ENCODE data around the gene LCMT1. TPM values are rescaled to one million over a fixed set of nuclear protein-coding genes. Genes with fewer than 3 reads are reported as not detected.

The LCMT1 gene
- total RNA-seq (42.0 and 45.1 TPM in 2 replicates), polyA plus RNA-seq (20.2 and 21.7 TPM in 2 replicates), polyA minus RNA-seq (12.4 and 15.8 TPM in 2 replicates)
- total RNA-seq (2013): 20.6 TPM

- Histone ChIP-seq H3K9ac (ENCODE audit: low read length) (peak within 1 kb of the TSS; percentile 83), H3K79me2 (ENCODE audit: control insufficient read depth, insufficient read depth, low read length) (peaks cover 50% of the 10 kb centered on the region), H3K4me1 (ENCODE audit: control insufficient read depth in 2 of 2, insufficient read depth in 2 of 2, low read length in 2 of 2) (peaks cover 20 to 33% of the 10 kb centered on the region in 2 donors), H3K27me3 (replicated peaks in 1 of 4; ENCODE audit: control extremely low read depth in 1 of 4, control insufficient read depth in 3 of 4, insufficient read depth in 4 of 4, low read length in 3 of 4) (no peaks in the 10 kb centered on the region), H3K4me2 (replicated peaks; ENCODE audit: low read depth, low read length, poor library complexity, severe bottlenecking) (peak within 1 kb of the TSS; percentile 94), H4K20me1 (ENCODE audit: control insufficient read depth, insufficient read depth, low read length, poor library complexity, severe bottlenecking) (peaks cover 12% of the 10 kb centered on the region), H3K9me3 (ENCODE audit: control extremely low read depth in 1 of 3, control insufficient read depth in 2 of 3, insufficient read depth in 1 of 3, low read length in 2 of 3) (no peaks in the 10 kb centered on the region), H3K36me3 (replicated peaks in 1 of 2; ENCODE audit: control extremely low read depth in 1 of 2, control insufficient read depth in 1 of 2, extremely low read depth in 1 of 2, insufficient read depth in 2 of 2, low read length in 1 of 2) (peaks cover 0 to 8% of the 10 kb centered on the region in 2 experiments), H3K27ac (ENCODE audit: low read length in 2 of 2) (peak within 1 kb of the TSS; percentile 43 to 66), H2AFZ (ENCODE audit: insufficient read depth, low read depth, low read length, poor library complexity, severe bottlenecking) (peak within 1 kb of the TSS; percentile 93), H3K4me3 (ENCODE audit: control extremely low read depth in 1 of 5, extremely low read depth in 1 of 5, insufficient read depth in 1 of 5, low read depth in 2 of 5, low read length in 4 of 5) (peak within 1 kb of the TSS; percentile 66 to 94 (median 70))
- peak within 1 kb of the TSS; percentile 93 for H3K27ac Mint-ChIP-seq
- POLR2A ChIA-PET: interaction anchor here (1.0 kb wide), 1 partner anchor 45 kb away, joined by 4 read pairs; no protein-coding TSS in a partner anchor
- peaks cover 54% of the 10 kb centered on the region for H3K4me1 Mint-ChIP-seq
- H3K4me3 Mint-ChIP-seq: peak within 1 kb of the TSS; percentile 97
- no peaks in the 10 kb centered on the region for H3K9me3 Mint-ChIP-seq (ENCODE audit: insufficient read depth)
- CTCF ChIA-PET: interaction anchor here (0.7 to 9.7 kb wide), 7 partner anchors 45 to 120 kb away, joined by 3 to 84 read pairs (median 6); no protein-coding TSS in a partner anchor
- TF ChIP-seq EZH2 (IDR thresholded peaks at IDR 0.05; ENCODE audit: borderline replicate concordance, insufficient read depth, low read depth, low read length, poor library complexity, severe bottlenecking): no peak
- no peak for TF ChIP-seq CTCF (IDR thresholded peaks at IDR 0.05)
- DNase-seq (peak; percentile 96), ATAC-seq (ENCODE audit: low read depth) (peak; percentile 87)
- WGBS (ENCODE audit: insufficient coverage): under 1% methylated on average over 55 of the region's 55 CpGs
- intact Hi-C loops (cut with micrococcal nuclease): loop anchor here (1.0 to 2.0 kb wide), 5 partner anchors 45 to 573 kb away; partner anchors contain the start of genes ARHGAP17 and RBBP6
- no peaks in the 10 kb centered on the region for H3K27me3 Mint-ChIP-seq
Measured at GRCh38 chr16:25111403-25112166, at the start of gene LCMT1. Gene LCMT1 (plus strand): TSS chr16:25111742. CDS start chr16:25111884, 142 bp downstream.

GRCh38 chr16:25063102-25063501 is 48.4 kb upstream of the LCMT1 start:
- no peaks in the 10 kb centered on the region for H4K20me1 ChIP-seq (ENCODE audit: control insufficient read depth, insufficient read depth, low read length, poor library complexity, severe bottlenecking)
- H3K27me3 ChIP-seq (replicated peaks in 1 of 4; ENCODE audit: control extremely low read depth in 1 of 4, control insufficient read depth in 3 of 4, insufficient read depth in 4 of 4, low read length in 3 of 4): no peaks in the 10 kb centered on the region
- H2AFZ ChIP-seq (ENCODE audit: insufficient read depth, low read depth, low read length, poor library complexity, severe bottlenecking): peak overlapping the region; percentile 20
- WGBS (ENCODE audit: insufficient coverage): 0% methylated on average over 1 of the region's 3 CpGs
- H3K9me3 ChIP-seq (ENCODE audit: control extremely low read depth in 1 of 3, control insufficient read depth in 2 of 3, insufficient read depth in 1 of 3, low read length in 2 of 3): no peaks in the 10 kb centered on the region
- H3K27ac Mint-ChIP-seq: peak overlapping the region; percentile 82
- no peak for ATAC-seq (ENCODE audit: low read depth)
- ChIA-PET CTCF (interaction anchor here (0.9 to 1.3 kb wide), 3 partner anchors 43 to 162 kb away, joined by 3 read pairs; no protein-coding TSS in a partner anchor), POLR2A (no interaction called here)
- H3K4me1 Mint-ChIP-seq: peaks cover 62% of the 10 kb centered on the region
- H3K79me2 ChIP-seq (ENCODE audit: control insufficient read depth, insufficient read depth, low read length): peaks cover 4% of the 10 kb centered on the region
- H3K4me3 Mint-ChIP-seq: peak overlapping the region; percentile 52
- H3K27ac ChIP-seq (ENCODE audit: low read length in 2 of 2): peak overlapping the region; percentile 45 to 77
- intact Hi-C loops (cut with micrococcal nuclease): no loop called here
- H3K9me3 Mint-ChIP-seq (ENCODE audit: insufficient read depth): no peaks in the 10 kb centered on the region
- peak; percentile 59 for DNase-seq
- H3K4me1 ChIP-seq (ENCODE audit: control insufficient read depth in 2 of 2, insufficient read depth in 2 of 2, low read length in 2 of 2): peaks cover 57 to 74% of the 10 kb centered on the region in 2 donors
- no peaks in the 10 kb centered on the region for H3K36me3 ChIP-seq (replicated peaks in 1 of 2; ENCODE audit: control extremely low read depth in 1 of 2, control insufficient read depth in 1 of 2, extremely low read depth in 1 of 2, insufficient read depth in 2 of 2, low read length in 1 of 2)
- H3K4me3 ChIP-seq (ENCODE audit: control extremely low read depth in 1 of 5, extremely low read depth in 1 of 5, insufficient read depth in 1 of 5, low read depth in 2 of 5, low read length in 4 of 5): no peak overlapping the region
- peak overlapping the region; percentile 40 for H3K4me2 ChIP-seq (replicated peaks; ENCODE audit: low read depth, low read length, poor library complexity, severe bottlenecking)
- H3K27me3 Mint-ChIP-seq: no peaks in the 10 kb centered on the region
- peak overlapping the region; percentile 3 for H3K9ac ChIP-seq (ENCODE audit: low read length)
- TF ChIP-seq EZH2 (IDR thresholded peaks at IDR 0.05; ENCODE audit: borderline replicate concordance, insufficient read depth, low read depth, low read length, poor library complexity, severe bottlenecking) (no peak), CTCF (IDR thresholded peaks at IDR 0.05) (no peak)
